Endothelial cell (in vitro differentiated cells): Measurements from ENCODE around the gene PLCXD1. TPM values are rescaled to one million over a fixed set of nuclear protein-coding genes. Genes with fewer than 3 reads are reported as not detected.
"Not testable (repeated sequence)": the region's sequence is repeated elsewhere in the genome, so short reads cannot be mapped to it uniquely, and the experiment has no call there.

Experiments
- DNase-seq: peaks from one replicate; pipeline ENCODE4 v3.0.0; 2021; ENCODE audit warnings: low spot score
- H3K27ac Mint-ChIP-seq: one replicate; pipeline ENCODE4 v1.8.0; 2021; ENCODE audit warnings: mixed read lengths, inconsistent platforms; ENCODE audit not compliant: unreplicated experiment
- H3K27me3 Mint-ChIP-seq: one replicate; pipeline ENCODE4 v1.8.0; 2021; ENCODE audit warnings: mild to moderate bottlenecking, moderate library complexity, mixed read lengths, inconsistent platforms; ENCODE audit not compliant: unreplicated experiment
- H3K36me3 Mint-ChIP-seq: one replicate; pipeline ENCODE4 v1.8.0; 2021; ENCODE audit warnings: mild to moderate bottlenecking, low read depth, mixed read lengths, inconsistent platforms; ENCODE audit not compliant: unreplicated experiment
- H3K4me1 Mint-ChIP-seq: one replicate; pipeline ENCODE4 v1.8.0; 2021; ENCODE audit warnings: mild to moderate bottlenecking, mixed read lengths, inconsistent platforms; ENCODE audit not compliant: unreplicated experiment
- H3K4me3 Mint-ChIP-seq: one replicate; pipeline ENCODE4 v1.8.0; 2021; ENCODE audit warnings: mild to moderate bottlenecking, mixed read lengths, inconsistent platforms; ENCODE audit not compliant: unreplicated experiment
- H3K9me3 Mint-ChIP-seq: one replicate; pipeline ENCODE4 v1.8.0; 2021; ENCODE audit warnings: mixed read lengths, inconsistent platforms; ENCODE audit not compliant: unreplicated experiment
- CTCF ChIP-seq: fragments of 200-600 bp; sonication (generic); IDR thresholded peaks from one replicate; pipeline ENCODE4 v1.5.0; 2021; ENCODE audit warnings: antibody characterized with exemption; ENCODE audit not compliant: unreplicated experiment
- total RNA-seq: library from RNA; stranded (reverse); fragmentation: NEBNext Ultra II Directional; extraction: Animal tissue kit (Norgen Biotek cat#: 25700); gene quantifications from one replicate; pipeline ENCODE4 v1.2.1, GENCODE V29; 2021; ENCODE audit not compliant: unreplicated experiment

Gene PLCXD1
- total RNA-seq, 1 donor from 2014 or later: 21.7 TPM

- peak; percentile 18 for DNase-seq
- TF ChIP-seq CTCF: no peak
- Mint-ChIP-seq H3K9me3 (no peaks in the 10 kb centered on the region), H3K4me3 (peak overlapping the region; percentile 95), H3K4me1 (peaks cover 11% of the 10 kb centered on the region), H3K36me3 (peaks cover 5% of the 10 kb centered on the region), H3K27me3 (peaks cover 15% of the 10 kb centered on the region), H3K27ac (no peak overlapping the region)
Measured at GRCh38 chrX:319579-320125, 38.5 kb downstream of the PLCXD1 start.

GRCh38 chrX:320126-320783 is 39.1 kb downstream of the PLCXD1 start:
- Mint-ChIP-seq H3K36me3 (peaks cover 5% of the 10 kb centered on the region), H3K4me3 (peak overlapping the region; percentile 95), H3K4me1 (peaks cover 11% of the 10 kb centered on the region), H3K9me3 (no peaks in the 10 kb centered on the region), H3K27me3 (peaks cover 19% of the 10 kb centered on the region), H3K27ac (peak overlapping the region; percentile 48)
- no peak for TF ChIP-seq CTCF
- peak; percentile 20 for DNase-seq

GRCh38 chrX:323721-324628 is 42.8 kb downstream of the PLCXD1 start:
- no peak overlapping the region for H3K4me3 Mint-ChIP-seq
- H3K9me3 Mint-ChIP-seq: no peaks in the 10 kb centered on the region
- H3K27me3 Mint-ChIP-seq: peaks cover 19% of the 10 kb centered on the region
- TF ChIP-seq CTCF: no peak
- no peaks in the 10 kb centered on the region for H3K36me3 Mint-ChIP-seq
- DNase-seq: no peak
- H3K4me1 Mint-ChIP-seq: peaks cover 8% of the 10 kb centered on the region
- H3K27ac Mint-ChIP-seq: no peak overlapping the region

GRCh38 chrX:324664-325063 is 43.5 kb downstream of the PLCXD1 start:
- not testable (repeated sequence) for H3K27ac Mint-ChIP-seq, DNase-seq, H3K36me3 Mint-ChIP-seq, H3K4me1 Mint-ChIP-seq, H3K9me3 Mint-ChIP-seq
- peak overlapping the region; percentile 51 for H3K4me3 Mint-ChIP-seq
- H3K27me3 Mint-ChIP-seq: peaks cover 19% of the 10 kb centered on the region

- no peaks in the 10 kb centered on the region for H3K9me3 Mint-ChIP-seq
- H3K4me1 Mint-ChIP-seq: peaks cover 3% of the 10 kb centered on the region
- DNase-seq: no peak
- peak overlapping the region; percentile 70 for H3K27ac Mint-ChIP-seq
- H3K4me3 Mint-ChIP-seq: no peak overlapping the region
- peaks cover 29% of the 10 kb centered on the region for H3K27me3 Mint-ChIP-seq
- no peaks in the 10 kb centered on the region for H3K36me3 Mint-ChIP-seq
- no peak for TF ChIP-seq CTCF
Measured at GRCh38 chrX:327660-328126, 46.5 kb downstream of the PLCXD1 start.
